Astrocyte (in vitro differentiated cells and primary cell): Measurements from ENCODE around the gene PTGER4.

Source experiments
- CTCF ChIP-seq: IDR thresholded peaks from 2 replicates; pipeline ENCODE4 v1.5.1; 2011; ENCODE audit warnings: low read depth, mild to moderate bottlenecking, inconsistent platforms, low read length, moderate library complexity; ENCODE audit not compliant: insufficient read depth
- EZH2 ChIP-seq: IDR thresholded peaks from 2 replicates; pipeline ENCODE4 v1.6.1; 2012; ENCODE audit warnings: mild to moderate bottlenecking, low read length, inconsistent platforms; ENCODE audit not compliant: insufficient read depth

GRCh38 chr5:40678460-40679147, 1.1 kb upstream of the PTGER4 start:
- TF ChIP-seq CTCF (no peak), EZH2 (no peak)
